SK-MEL-5 (cell line): Measurements from ENCODE around the gene ALPI. TPM values are rescaled to one million over a fixed set of nuclear protein-coding genes. Genes with fewer than 3 reads are reported as not detected.
"Not testable (repeated sequence)": the region's sequence is repeated elsewhere in the genome, so short reads cannot be mapped to it uniquely, and the experiment has no call there.

Source experiments
- DNase-seq: peaks from one replicate; pipeline ENCODE4 v3.0.0-alpha.2; 2016; ENCODE audit warnings: low read depth, low spot score
- in situ Hi-C: cut with HindIII; loops from 2 replicates; pipeline ENCODE4 v1.10.0; 2016; ENCODE audit warnings: low sequenced_read_pairs, high pct_unique_total_duplicates, low pct_unique_long_range_greater_than_20kb
- total RNA-seq: library from RNA; depleted of rRNA; stranded (reverse); fragments of >200 nt; shearing (Covaris generic); gene quantifications from 2 replicates; pipeline ENCODE4 v1.2.3, GENCODE V29; 2014

The ALPI gene
- total RNA-seq, 1 experiment from 2014 or later: not detected

GRCh38 chr2:232451645-232452044, 4.3 kb upstream of the ALPI start:
- DNase-seq, in situ Hi-C loops: not testable (repeated sequence)

GRCh38 chr2:232454630-232455029, 1.3 kb upstream of the ALPI start:
- no peak for DNase-seq
- in situ Hi-C loops: no loop called here

GRCh38 chr2:232456296-232457120, 555 bp downstream of the ALPI start:
- DNase-seq: no peak
- in situ Hi-C loops: no loop called here

GRCh38 chr2:232457121-232458011, 1.4 kb downstream of the ALPI start:
- DNase-seq: no peak
- in situ Hi-C loops: no loop called here

GRCh38 chr2:232458051-232458660, 2.2 kb downstream of the ALPI start:
- DNase-seq: no peak
- in situ Hi-C loops: no loop called here

GRCh38 chr2:232458661-232459418, 2.9 kb downstream of the ALPI start:
- in situ Hi-C loops: no loop called here
- no peak for DNase-seq

GRCh38 chr2:232459419-232460035, 3.6 kb downstream of the ALPI start:
- DNase-seq: no peak
- in situ Hi-C loops: no loop called here

- in situ Hi-C loops: no loop called here
Observed at GRCh38 chr2:232460171-232460570, 4.2 kb downstream of the ALPI start.

GRCh38 chr2:232463701-232464543, 8.0 kb downstream of the ALPI start:
- in situ Hi-C loops: no loop called here
- no peak for DNase-seq

More at GRCh38 chr2:232460171-232460570, 4.2 kb downstream of the ALPI start:
- no peak for DNase-seq

GRCh38 chr2:232464544-232464885, 8.6 kb downstream of the ALPI start:
- no peak for DNase-seq
- in situ Hi-C loops: no loop called here

GRCh38 chr2:232465061-232465460, 9.1 kb downstream of the ALPI start:
- in situ Hi-C loops: no loop called here
- DNase-seq: no peak

GRCh38 chr2:232466221-232466620, 10.3 kb downstream of the ALPI start:
- in situ Hi-C loops: no loop called here
- no peak for DNase-seq

GRCh38 chr2:232473467-232473890, 17.5 kb downstream of the ALPI start:
- in situ Hi-C loops: no loop called here
- no peak for DNase-seq

- DNase-seq: no peak
- in situ Hi-C loops: no loop called here
Observed at GRCh38 chr2:232476045-232476444, 20.1 kb downstream of the ALPI start.

GRCh38 chr2:232476791-232477190, 20.8 kb downstream of the ALPI start:
- DNase-seq: no peak
- in situ Hi-C loops: no loop called here

GRCh38 chr2:232477751-232478510, 22.0 kb downstream of the ALPI start:
- DNase-seq: no peak
- in situ Hi-C loops: no loop called here
